GM23248 (cell line): ENCODE data around the gene COLEC11.

Experiments used
- EZH2 ChIP-seq: fragments of 200-600 bp; sonication (generic); IDR thresholded peaks from 2 replicates; pipeline ENCODE4 v1.6.1; 2018; ENCODE audit warnings: antibody characterized with exemption, mild to moderate bottlenecking; ENCODE audit not compliant: insufficient read depth, poor library complexity, severe bottlenecking
- EZH2phosphoT487 ChIP-seq: fragments of 200-600 bp; sonication (generic); IDR thresholded peaks from 2 replicates; pipeline ENCODE4 v1.6.1; 2018; ENCODE audit warnings: antibody characterized with exemption, moderate library complexity, mild to moderate bottlenecking, low read depth; ENCODE audit not compliant: insufficient read depth

- TF ChIP-seq EZH2phosphoT487: no peak
- TF ChIP-seq EZH2: no peak
These were observed 53.8 kb downstream of the COLEC11 start for GRCh38 chr2:3648652-3649177.
